Spleen (tissue), 11 donors: ENCODE data around the gene SRCIN1. TPM values are rescaled to one million over a fixed set of nuclear protein-coding genes. Genes with fewer than 3 reads are reported as not detected.

Source experiments
- DNase-seq: peaks from one replicate; pipeline ENCODE4 v3.0.0-alpha.2; 2020
- H3K27ac ChIP-seq, 8 donors: fragments of 200-600 bp; sonication (generic) in 7 of 8; 1 replicate in 4 of 8; 2 replicates in 4 of 8; pipeline versions ENCODE4 v1.5.0 to v1.8.0; 2016 to 2021; ENCODE audit warnings: inconsistent platforms in 4 of 8, mild to moderate bottlenecking in 4 of 8, moderate library complexity in 1 of 8
- H3K27me3 ChIP-seq, 7 donors: fragments of 200-600 bp; sonication (generic) in 6 of 7; replicated peaks in 1 of 7; 1 replicate in 4 of 7; 2 replicates in 3 of 7; pipeline versions ENCODE4 v1.5.0 to v1.8.0; 2016 to 2021; ENCODE audit warnings: inconsistent platforms in 3 of 7, mild to moderate bottlenecking in 1 of 7
- H3K36me3 ChIP-seq, 6 donors: fragments of 200-600 bp; sonication (generic) in 5 of 6; 1 replicate in 4 of 6; 2 replicates in 2 of 6; pipeline versions ENCODE4 v1.5.0 to v1.8.0; 2016 to 2021; ENCODE audit warnings: inconsistent platforms in 2 of 6
- H3K4me1 ChIP-seq, 6 donors: fragments of 200-600 bp; sonication (generic) in 5 of 6; 1 replicate in 3 of 6; 2 replicates in 3 of 6; pipeline versions ENCODE4 v1.5.0 to v1.8.0; 2016 to 2021; ENCODE audit warnings: inconsistent platforms in 3 of 6
- H3K4me3 ChIP-seq, 8 donors: fragments of 200-600 bp; sonication (generic) in 7 of 8; 1 replicate in 4 of 8; 2 replicates in 4 of 8; pipeline versions ENCODE4 v1.5.0 to v1.8.0; 2016 to 2021; ENCODE audit warnings: inconsistent platforms in 4 of 8, mild to moderate bottlenecking in 4 of 8, moderate library complexity in 2 of 8
- H3K9me3 ChIP-seq, 8 donors: fragments of 200-600 bp; sonication (generic) in 7 of 8; 1 replicate in 4 of 8; 2 replicates in 4 of 8; pipeline versions ENCODE4 v1.5.0 to v1.8.0; 2016 to 2021; ENCODE audit warnings: inconsistent platforms in 4 of 8
- CTCF ChIP-seq, 11 experiments: fragments of 200-600 bp in 7 of 11; fragments of 450-650 bp in 4 of 11; sonication (generic) in 4 of 11; IDR thresholded peaks in 8 of 11; conservative IDR thresholded peaks in 3 of 11; 1 replicate in 7 of 11; 2 replicates in 4 of 11; pipeline versions ENCODE4 v1.4.0 to v1.8.0; 2016 to 2021; ENCODE audit warnings: antibody characterized with exemption in 11 of 11, inconsistent platforms in 4 of 11, mild to moderate bottlenecking in 1 of 11
- POLR2A ChIP-seq, 3 donors: fragments of 450-650 bp; IDR thresholded peaks; one replicate each; pipeline ENCODE4 v1.5.1; 2017; ENCODE audit warnings: antibody characterized with exemption in 3 of 3, mild to moderate bottlenecking in 1 of 3
- POLR2AphosphoS5 ChIP-seq, 3 donors: sonication (generic); formaldehyde crosslinking; IDR thresholded peaks; one replicate each; pipeline ENCODE4 v1.5.1; 2017; ENCODE audit warnings: antibody characterized with exemption in 3 of 3
- WGBS, 5 donors: extraction: QIAGEN DNeasy Blood & Tissue Kit in 3 of 5; methylation state at CpG; one replicate each; pipeline versions ENCODE4 v1.1.5 to v1.1.7; 2013 to 2018; 5-methylcytosine and 5-hydroxymethylcytosine counted together
- intact Hi-C: fragments of 100-400 bp; cut with DNase I; formaldehyde crosslinking; loops from one replicate; pipeline ENCODE4 v1.15.0; 2023; ENCODE audit warnings: low total_unique reads
- polyA plus RNA-seq, 3 donors: library from polyadenylated mRNA; stranded (reverse); fragments of 200-250 nt; gene quantifications; one replicate each; pipeline ENCODE4 v1.2.1, GENCODE V29; 2013
- total RNA-seq, 7 donors: library from RNA; depleted of rRNA in 3 of 7; stranded (reverse); fragments of >200 nt in 3 of 7; fragmentation: NEBNext Ultra II Directional in 4 of 7; extraction: Animal tissue kit (Norgen Biotek cat#: 25700) in 4 of 7; gene quantifications; one replicate each; pipeline versions ENCODE4 v1.1.0 to v1.2.1, GENCODE V29; 2016 to 2021
- donor health status: healthy with polysubstance abuse.
- donor health status: DM: no; HTN: no; CAD: no; lungs with moderate emphysema.
- donor health status: DM: no; HTN: no; CAD: no.
- donor health status: Bipolar disorder and iron deficiency.
- donor health status: healthy.
- donor health status: DM: no; HTN: no; CAD: no.
- donor health status: DM: yes; HTN: yes; CAD: no.

Gene SRCIN1
- total and polyA plus RNA-seq, 10 donors: 0.32 to 3.5 (median 1.5) TPM

DNA sequence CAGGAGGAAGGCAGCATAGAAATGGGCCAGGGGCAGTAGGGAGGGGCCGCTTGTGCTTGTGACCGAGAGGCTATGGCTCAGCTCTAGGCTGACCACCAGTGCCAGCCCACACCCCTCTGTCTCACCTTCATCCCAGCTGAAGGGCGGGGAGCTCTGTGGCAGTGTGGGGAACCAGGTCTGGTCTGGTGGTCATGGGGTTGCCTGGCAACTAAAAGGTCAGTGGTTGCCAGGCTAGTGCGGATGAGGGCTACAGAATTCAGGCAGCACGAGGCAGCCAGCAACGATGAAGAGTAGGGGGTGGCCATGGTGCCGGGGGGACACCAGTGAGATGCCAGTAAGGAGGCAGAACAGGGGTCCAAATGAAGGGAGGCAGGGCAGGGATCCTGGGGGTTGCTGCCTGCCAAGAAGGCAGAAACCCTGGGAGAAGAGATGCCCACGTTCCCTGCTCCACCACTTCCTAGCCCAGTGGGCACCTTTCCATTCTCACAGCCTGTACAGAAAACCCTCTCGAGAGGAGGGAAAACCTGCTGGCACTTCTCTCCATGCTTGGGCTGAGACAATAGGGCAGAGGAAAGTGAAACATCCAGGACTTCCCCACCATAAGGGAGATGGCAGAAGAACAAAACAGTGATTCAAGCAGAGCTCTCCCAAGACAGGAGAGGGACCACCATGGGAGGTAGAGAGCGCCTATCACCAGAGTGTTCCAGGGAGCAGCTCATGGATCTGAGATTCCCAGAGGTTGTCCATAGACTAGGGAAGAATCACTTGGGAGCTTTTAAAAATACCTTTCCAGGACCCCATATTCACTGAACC, 39.7 kb downstream of the SRCIN1 start:
- H3K27me3 ChIP-seq: peaks cover 3 to 100% (median 76%) of the 10 kb centered on the region in 7 donors
- H3K27ac ChIP-seq: no peak overlapping the region
- 46 to 52% (median 50%) methylated on average over 10 of the region's 10 CpGs for WGBS, 5 donors
- no peaks in the 10 kb centered on the region for H3K36me3 ChIP-seq
- peaks cover 0 to 32% (median 20%) of the 10 kb centered on the region in 6 donors for H3K4me1 ChIP-seq
- no peak overlapping the region for H3K4me3 ChIP-seq
- intact Hi-C loops: loop anchor here (10.0 kb wide), 1 partner anchor 99 kb away; no protein-coding TSS in a partner anchor
- H3K9me3 ChIP-seq: no peaks in the 10 kb centered on the region
- TF ChIP-seq CTCF (IDR thresholded peaks at IDR 0.05 in 8 of 11, conservative IDR thresholded peaks at IDR 0.05 in 3 of 11) (no peak), POLR2AphosphoS5 (IDR thresholded peaks at IDR 0.05) (no peak), POLR2A (IDR thresholded peaks at IDR 0.05) (no peak)
- DNase-seq: no peak

- Histone ChIP-seq H3K9me3 (no peaks in the 10 kb centered on the region), H3K27ac (no peak overlapping the region), H3K36me3 (no peaks in the 10 kb centered on the region), H3K27me3 (peaks cover 3 to 100% (median 87%) of the 10 kb centered on the region in 7 donors), H3K4me3 (no peak overlapping the region), H3K4me1 (peaks cover 8 to 44% (median 28%) of the 10 kb centered on the region in 6 donors)
- intact Hi-C loops: loop anchor here (10.0 kb wide), 1 partner anchor 100 kb away; no protein-coding TSS in a partner anchor
- TF ChIP-seq POLR2AphosphoS5 (IDR thresholded peaks at IDR 0.05) (no peak), CTCF (IDR thresholded peaks at IDR 0.05 in 8 of 11, conservative IDR thresholded peaks at IDR 0.05 in 3 of 11) (no peak), POLR2A (IDR thresholded peaks at IDR 0.05) (no peak)
- WGBS, 5 donors: 5 to 12% (median 10%) methylated on average over 5 to 6 of the region's 6 CpGs
- no peak for DNase-seq
These were observed 40.9 kb downstream of the SRCIN1 start for GRCh38 chr17:38564869-38565268.

GRCh38 chr17:38564254-38564837, 41.4 kb downstream of the SRCIN1 start:
- no peak overlapping the region for H3K4me3 ChIP-seq
- TF ChIP-seq POLR2AphosphoS5 (IDR thresholded peaks at IDR 0.05) (no peak), CTCF (IDR thresholded peaks at IDR 0.05 in 8 of 11, conservative IDR thresholded peaks at IDR 0.05 in 3 of 11) (no peak), POLR2A (IDR thresholded peaks at IDR 0.05) (no peak)
- no peaks in the 10 kb centered on the region for H3K36me3 ChIP-seq
- H3K27ac ChIP-seq: no peak overlapping the region
- H3K27me3 ChIP-seq: peaks cover 3 to 100% (median 91%) of the 10 kb centered on the region in 7 donors
- H3K4me1 ChIP-seq: peaks cover 13 to 49% (median 33%) of the 10 kb centered on the region in 6 donors
- DNase-seq: no peak
- intact Hi-C loops: loop anchor here (10.0 kb wide), 1 partner anchor 100 kb away; no protein-coding TSS in a partner anchor
- 14 to 22% (median 15%) methylated on average over 12 to 14 of the region's 14 CpGs for WGBS, 5 donors
- no peaks in the 10 kb centered on the region for H3K9me3 ChIP-seq
